ENCODE results near the gene UNC93B1.

GRCh38 chr11:68004551-68005335 lies 846 bp upstream of the UNC93B1 start:
- no peak for TF ChIP-seq TAF1 (IDR thresholded peaks at IDR 0.05; ENCODE audit: low read depth, low read length)
- TF ChIP-seq POLR2A (IDR thresholded peaks at IDR 0.05; ENCODE audit: control extremely low read depth in 1 of 2, low read depth in 2 of 2, low read length in 2 of 2): no peak
- no peak for TF ChIP-seq SIRT6 (IDR thresholded peaks at IDR 0.05; ENCODE audit: low read length)
- no peak for TF ChIP-seq EP300 (IDR thresholded peaks at IDR 0.05; ENCODE audit: borderline replicate concordance in 1 of 2, low read depth in 2 of 2, low read length in 2 of 2)
- TF ChIP-seq RAD21 (IDR thresholded peaks at IDR 0.05 in 1 of 2, conservative IDR thresholded peaks at IDR 0.05 in 1 of 2; ENCODE audit: low read depth in 2 of 2, low read length in 2 of 2): no peak
- TF ChIP-seq CTCF (IDR thresholded peaks at IDR 0.05; ENCODE audit: control extremely low read depth in 1 of 3, insufficient read depth in 1 of 3, low read depth in 1 of 3, low read length in 3 of 3): no peak
- no peak for TF ChIP-seq YY1 (IDR thresholded peaks at IDR 0.05; ENCODE audit: low read depth, low read length)
- TF ChIP-seq TCF12 (IDR thresholded peaks at IDR 0.05; ENCODE audit: low read depth, low read length): no peak
- no peak for TF ChIP-seq EZH2 (IDR thresholded peaks at IDR 0.05; ENCODE audit: low read depth, low read length, severe bottlenecking)
- TF ChIP-seq CREB1 (IDR thresholded peaks at IDR 0.05): no peak
- TF ChIP-seq SIN3A (conservative IDR thresholded peaks at IDR 0.05 in 1 of 2, IDR thresholded peaks at IDR 0.05 in 1 of 2; ENCODE audit: low read depth in 1 of 2, low read length in 2 of 2): no peak
- TF ChIP-seq TBP (IDR thresholded peaks at IDR 0.05; ENCODE audit: low read depth, low read length): no peak
- no peak for TF ChIP-seq POLR2AphosphoS5 (IDR thresholded peaks at IDR 0.05; ENCODE audit: low read depth, low read length)

Data from H1 (cell line).